NCI-H2029 (cell line): Measurements from ENCODE around the gene DBR1.

ENCODE experiments used
- DNase-seq: peaks from one replicate; lab custom pipeline; 2025; lab: John Stamatoyannopoulos, UW

The DBR1 gene

GRCh38 chr3:138118612-138119422 is 55.9 kb downstream of the DBR1 start:
- DNase-seq = peak; percentile 52

GRCh38 chr3:138114988-138115971 is 59.4 kb downstream of the DBR1 start, which contains the start of gene DZIP1L:
Gene DZIP1L, minus strand, starts transcription at chr3:138115608. Its CDS starts 11,637 bp downstream, at chr3:138103971.
- no peak for DNase-seq

GRCh38 chr3:138114431-138114918 is 60.2 kb downstream of the DBR1 start:
- DNase-seq = no peak

GRCh38 chr3:138113326-138113725 is 61.4 kb downstream of the DBR1 start:
- DNase-seq = peak; percentile 15

GRCh38 chr3:138112362-138112761 is 62.4 kb downstream of the DBR1 start:
- DNase-seq = no peak
